ENCODE results near the gene GAPDHS. TPM values are rescaled to one million over a fixed set of nuclear protein-coding genes. Genes with fewer than 3 reads are reported as not detected.

The GAPDHS gene
- polyA plus RNA-seq, 1 of the 3 experiments (the other 2 are of a cell fraction): not detected

GRCh38 chr19:35491836-35492360, 41.4 kb upstream of the GAPDHS start:
- H2AFZ ChIP-seq (ENCODE audit: low read depth): no peak overlapping the region
- no peaks in the 10 kb centered on the region for H3F3A ChIP-seq (replicated peaks; ENCODE audit: insufficient read depth)
- ChIA-PET POLR2A (no interaction called here), CTCF (interaction anchor here (1.0 to 8.1 kb wide), 5 partner anchors 15 to 144 kb away, joined by 3 to 127 read pairs (median 5); partner anchors contain the start of gene FFAR1)
- H3K79me2 ChIP-seq (ENCODE audit: insufficient read depth): no peaks in the 10 kb centered on the region
- no peaks in the 10 kb centered on the region for H3K36me3 ChIP-seq (replicated peaks in 1 of 2; ENCODE audit: control insufficient read depth in 1 of 2, insufficient read depth in 2 of 2, low read length in 1 of 2)
- H3K4me3 ChIP-seq (ENCODE audit: low read depth in 2 of 2, low read length in 1 of 2): no peak overlapping the region
- H3K9me3 ChIP-seq: no peaks in the 10 kb centered on the region
- H3K27me3 ChIP-seq (ENCODE audit: insufficient read depth): peaks cover 87% of the 10 kb centered on the region
- H3K9ac ChIP-seq: no peak overlapping the region
- H4K20me1 ChIP-seq (ENCODE audit: insufficient read depth): no peaks in the 10 kb centered on the region
- peaks cover 0 to 2% of the 10 kb centered on the region in 2 experiments; a peak in 1 of 4 replicates for H3K4me1 ChIP-seq (ENCODE audit: control insufficient read depth in 1 of 2, insufficient read depth in 2 of 2, low read depth in 1 of 2, low read length in 1 of 2)
- 13% methylated on average over 8 of the region's 9 CpGs for WGBS (ENCODE audit: low lambda C conversion rate)
- no peaks in the 10 kb centered on the region for H3K9me2 ChIP-seq
- TF ChIP-seq RCOR1 (IDR thresholded peaks at IDR 0.05; ENCODE audit: low read length) (no peak), YY1 (IDR thresholded peaks at IDR 0.05; ENCODE audit: low read depth) (no peak), POLR2AphosphoS5 (IDR thresholded peaks at IDR 0.05; ENCODE audit: low read depth, low read length) (no peak), CTCF (IDR thresholded peaks at IDR 0.05) (no peak), USF2 (IDR thresholded peaks at IDR 0.05; ENCODE audit: borderline replicate concordance, low read depth, low read length) (no peak), MXI1 (IDR thresholded peaks at IDR 0.05; ENCODE audit: low read depth, low read length) (no peak), MEF2A (IDR thresholded peaks at IDR 0.05; ENCODE audit: borderline replicate concordance, low read depth) (no peak), RFX5 (IDR thresholded peaks at IDR 0.05; ENCODE audit: low read length) (no peak), NFIC (IDR thresholded peaks at IDR 0.05; ENCODE audit: borderline replicate concordance) (no peak), EP300 (IDR thresholded peaks at IDR 0.05; ENCODE audit: borderline replicate concordance in 1 of 2, low read depth in 1 of 2, low read length in 1 of 2) (no peak)
- no peak overlapping the region for H3K27ac ChIP-seq (ENCODE audit: low read depth in 2 of 2, low read length in 1 of 2)
- DNase-seq: no peak
- H3K4me2 ChIP-seq: no peak overlapping the region

- TF ChIP-seq NFIC (IDR thresholded peaks at IDR 0.05; ENCODE audit: borderline replicate concordance): no peak
- no peak for TF ChIP-seq YY1 (IDR thresholded peaks at IDR 0.05; ENCODE audit: low read depth)
- no peak for TF ChIP-seq ELF1 (IDR thresholded peaks at IDR 0.05)
- no peak for TF ChIP-seq ZBTB33 (IDR thresholded peaks at IDR 0.05; ENCODE audit: borderline replicate concordance, low read depth)
- TF ChIP-seq MAX (IDR thresholded peaks at IDR 0.05; ENCODE audit: low read depth): no peak
- TF ChIP-seq TAF1 (IDR thresholded peaks at IDR 0.05; ENCODE audit: borderline replicate concordance, low read depth, low read length): no peak
- TF ChIP-seq GATA2 (CRISPR knock-in tag; IDR thresholded peaks at IDR 0.05): no peak
- TF ChIP-seq SIN3A (IDR thresholded peaks at IDR 0.05; ENCODE audit: borderline replicate concordance, low read depth, low read length): no peak
- no peak for TF ChIP-seq RAD21 (IDR thresholded peaks at IDR 0.05; ENCODE audit: low read length)
- no peak for TF ChIP-seq RCOR1 (IDR thresholded peaks at IDR 0.05; ENCODE audit: low read length)
- no peak for TF ChIP-seq TEAD4 (IDR thresholded peaks at IDR 0.05; ENCODE audit: borderline replicate concordance, insufficient read depth)
- no peak for TF ChIP-seq EZH2phosphoT487 (IDR thresholded peaks at IDR 0.05; ENCODE audit: borderline replicate concordance, low read depth)
- no peak for TF ChIP-seq FOXM1 (IDR thresholded peaks at IDR 0.05; ENCODE audit: low read depth)
- TF ChIP-seq RFX5 (IDR thresholded peaks at IDR 0.05; ENCODE audit: low read length): no peak
- TF ChIP-seq MEF2A (IDR thresholded peaks at IDR 0.05; ENCODE audit: borderline replicate concordance, low read depth): no peak
- no peak overlapping the region for H3K27ac ChIP-seq (ENCODE audit: low read depth in 2 of 2, low read length in 1 of 2)
- no peaks in the 10 kb centered on the region for H3K36me3 ChIP-seq (replicated peaks in 1 of 2; ENCODE audit: control insufficient read depth in 1 of 2, insufficient read depth in 2 of 2, low read length in 1 of 2)
- H4K20me1 ChIP-seq (ENCODE audit: insufficient read depth): no peaks in the 10 kb centered on the region
- no peaks in the 10 kb centered on the region for H3K79me2 ChIP-seq (ENCODE audit: insufficient read depth)
- CTCF ChIA-PET: interaction anchor here (1.0 to 8.1 kb wide), 3 partner anchors 13 to 139 kb away, joined by 3 to 127 read pairs (median 111); partner anchors contain the start of gene FFAR3
- H3K9me2 ChIP-seq: no peaks in the 10 kb centered on the region
- H3K4me3 ChIP-seq (ENCODE audit: low read depth in 2 of 2, low read length in 1 of 2): no peak overlapping the region
- DNase-seq: no peak
- no peak overlapping the region for H3K4me2 ChIP-seq
- peaks cover 89% of the 10 kb centered on the region for H3K27me3 ChIP-seq (ENCODE audit: insufficient read depth)
- H2AFZ ChIP-seq (ENCODE audit: low read depth): no peak overlapping the region
- H3K9me3 ChIP-seq: no peaks in the 10 kb centered on the region
- WGBS (ENCODE audit: low lambda C conversion rate): 26% methylated on average over 9 of the region's 9 CpGs
- peaks cover 0 to 2% of the 10 kb centered on the region in 2 experiments; a peak in 1 of 4 replicates for H3K4me1 ChIP-seq (ENCODE audit: control insufficient read depth in 1 of 2, insufficient read depth in 2 of 2, low read depth in 1 of 2, low read length in 1 of 2)
- H3K9ac ChIP-seq: no peak overlapping the region
- H3F3A ChIP-seq (replicated peaks; ENCODE audit: insufficient read depth): no peaks in the 10 kb centered on the region
- POLR2A ChIA-PET: no interaction called here
Observed at GRCh38 chr19:35493971-35494370, 39.3 kb upstream of the GAPDHS start.
